ENCODE results near the gene LILRB5. TPM values are rescaled to one million over a fixed set of nuclear protein-coding genes. Genes with fewer than 3 reads are reported as not detected.
"Not testable (repeated sequence)": the region's sequence is repeated elsewhere in the genome, so short reads cannot be mapped to it uniquely, and the experiment has no call there.

The LILRB5 gene
- total and polyA plus RNA-seq, 10 donors: 3.8 to 112 (median 63.7) TPM

DNA sequence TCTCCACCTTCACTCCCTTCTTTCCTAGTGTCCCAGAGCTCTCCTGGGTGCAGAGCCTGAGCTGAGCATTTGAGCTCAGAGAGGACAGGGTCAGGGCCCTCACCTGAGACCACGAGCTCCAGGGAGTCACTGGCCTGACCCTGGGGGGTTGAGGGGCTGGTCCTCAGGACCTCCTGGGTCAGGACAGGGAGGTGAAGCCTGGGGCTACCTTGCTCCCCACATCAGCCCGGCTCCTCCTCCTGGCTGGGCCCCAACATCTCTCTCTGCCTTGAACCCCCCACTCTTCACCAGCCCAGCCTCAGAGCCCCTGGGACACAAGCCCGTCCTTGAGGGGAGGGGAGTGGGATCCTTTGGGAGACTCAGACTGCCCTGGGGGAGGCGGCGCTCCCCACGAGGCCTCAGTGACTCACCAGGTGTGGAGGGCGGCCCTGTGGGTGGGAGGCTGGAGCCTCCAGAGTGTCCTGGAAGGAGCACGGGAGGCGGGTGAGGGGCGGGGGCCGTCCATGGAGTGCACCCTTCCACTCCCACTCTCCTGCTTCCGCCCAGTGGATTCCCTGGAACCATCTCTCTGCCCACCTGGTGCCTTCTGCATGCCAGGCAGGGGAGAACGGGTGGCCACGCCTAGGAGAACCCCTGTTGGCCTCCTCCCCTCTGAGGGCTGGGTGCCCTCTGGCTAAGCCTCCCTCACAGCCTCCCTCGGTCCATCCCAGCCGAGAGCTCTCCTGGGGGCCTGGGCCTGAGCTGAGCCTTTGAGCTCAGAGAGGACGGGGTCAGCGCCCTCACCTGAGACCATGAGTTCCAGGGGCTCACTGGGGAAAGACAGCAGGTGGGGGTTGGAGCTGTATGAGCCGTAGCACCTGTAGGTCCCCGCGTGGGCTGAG is 17.3 kb downstream of the LILRB5 start:
- Histone ChIP-seq H3K27ac (peak overlapping the region in 2 of 8 donors; percentile 33 to 55), H3K27me3 (replicated peaks in 1 of 7) (peaks cover 0 to 12% (median 0%) of the 10 kb centered on the region in 7 donors), H3K36me3 (peaks cover 0 to 51% (median 0%) of the 10 kb centered on the region in 6 donors), H3K4me3 (peak overlapping the region in 1 of 8 donors; percentile 27)
- 70 to 83% (median 82%) methylated on average over 9 to 16 of the region's 21 CpGs for WGBS, 5 donors
- H3K9me3 ChIP-seq; intact Hi-C loops (cut with DNase I; ENCODE audit: low total_unique reads); H3K4me1 ChIP-seq: not testable (repeated sequence)
- DNase-seq: peak; percentile 63

DNA sequence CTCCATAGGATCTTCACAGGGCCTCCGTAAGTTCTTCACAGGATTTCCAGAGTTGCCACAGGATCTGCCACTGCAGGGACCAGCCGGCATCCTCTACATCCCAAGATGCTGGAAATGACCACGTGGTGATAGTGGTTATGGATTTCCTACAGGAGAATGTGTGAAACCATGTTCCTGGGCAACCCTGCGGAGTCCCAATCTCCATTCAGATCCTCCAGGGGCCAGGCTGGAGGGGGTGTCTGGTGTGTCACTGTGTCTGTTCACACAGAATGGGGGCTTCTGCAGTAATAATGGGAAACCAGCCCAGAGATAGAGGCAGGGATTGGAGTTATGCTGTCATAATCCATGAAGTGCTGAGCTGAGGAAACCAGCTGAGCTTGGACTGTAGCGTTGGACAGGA is 23.1 kb downstream of the LILRB5 start:
- peak; percentile 19 for DNase-seq

DNA sequence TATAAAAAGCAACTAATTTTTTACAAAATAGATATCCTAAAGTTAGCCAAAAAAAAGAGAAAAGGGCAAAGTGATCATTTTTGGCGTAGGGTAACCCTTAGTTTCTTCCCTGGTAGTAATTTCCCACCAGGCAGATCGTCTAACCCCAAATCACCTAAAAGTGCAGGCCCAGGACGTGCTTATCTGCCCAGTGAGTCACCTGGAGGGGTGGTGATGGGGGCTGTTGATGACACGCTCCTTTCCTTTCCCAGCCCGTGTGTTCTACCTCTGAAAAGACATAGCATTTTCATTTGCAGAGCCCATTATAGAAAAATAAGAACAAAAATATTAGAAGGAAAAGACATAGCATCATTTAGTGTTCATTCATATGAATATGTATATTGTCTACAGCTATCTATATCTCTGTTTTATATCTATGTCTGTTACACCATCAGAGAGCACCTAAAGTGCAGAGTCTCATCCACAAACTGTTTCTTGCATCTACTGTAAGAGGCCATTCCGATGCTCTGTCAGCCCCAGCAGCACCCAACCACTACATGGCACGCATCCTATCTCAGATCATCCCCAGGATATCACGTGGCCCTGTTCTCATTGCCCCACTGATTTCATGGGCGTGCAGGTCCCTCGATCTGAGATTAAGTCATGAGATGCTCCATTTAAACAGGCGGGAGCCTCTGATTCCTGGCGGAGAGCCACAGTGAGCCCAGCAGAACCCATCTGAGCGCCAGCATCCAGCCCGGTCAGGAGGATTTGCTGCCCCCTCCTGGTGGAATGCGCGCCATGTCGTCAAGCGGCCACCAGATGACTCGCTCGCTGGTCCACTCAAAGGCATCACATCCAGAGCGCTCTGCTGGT is 25.8 kb downstream of the LILRB5 start:
- Histone ChIP-seq H3K4me1 (peaks cover 0 to 14% (median 7%) of the 10 kb centered on the region in 6 donors), H3K4me3 (no peak overlapping the region), H3K27me3 (replicated peaks in 1 of 7) (peaks cover 0 to 21% (median 0%) of the 10 kb centered on the region in 7 donors), H3K36me3 (peaks cover 0 to 9% (median 0%) of the 10 kb centered on the region in 6 donors), H3K9me3 (no peaks in the 10 kb centered on the region), H3K27ac (peak overlapping the region in 1 of 8 donors; percentile 47)
- DNase-seq: peak; percentile 96
- 24 to 29% (median 26%) methylated on average over 21 of the region's 21 CpGs for WGBS, 5 donors
- TF ChIP-seq POLR2AphosphoS5 (IDR thresholded peaks at IDR 0.05): peak; percentile 71 to 83 (median 77)
- TF ChIP-seq, protein P1, sequence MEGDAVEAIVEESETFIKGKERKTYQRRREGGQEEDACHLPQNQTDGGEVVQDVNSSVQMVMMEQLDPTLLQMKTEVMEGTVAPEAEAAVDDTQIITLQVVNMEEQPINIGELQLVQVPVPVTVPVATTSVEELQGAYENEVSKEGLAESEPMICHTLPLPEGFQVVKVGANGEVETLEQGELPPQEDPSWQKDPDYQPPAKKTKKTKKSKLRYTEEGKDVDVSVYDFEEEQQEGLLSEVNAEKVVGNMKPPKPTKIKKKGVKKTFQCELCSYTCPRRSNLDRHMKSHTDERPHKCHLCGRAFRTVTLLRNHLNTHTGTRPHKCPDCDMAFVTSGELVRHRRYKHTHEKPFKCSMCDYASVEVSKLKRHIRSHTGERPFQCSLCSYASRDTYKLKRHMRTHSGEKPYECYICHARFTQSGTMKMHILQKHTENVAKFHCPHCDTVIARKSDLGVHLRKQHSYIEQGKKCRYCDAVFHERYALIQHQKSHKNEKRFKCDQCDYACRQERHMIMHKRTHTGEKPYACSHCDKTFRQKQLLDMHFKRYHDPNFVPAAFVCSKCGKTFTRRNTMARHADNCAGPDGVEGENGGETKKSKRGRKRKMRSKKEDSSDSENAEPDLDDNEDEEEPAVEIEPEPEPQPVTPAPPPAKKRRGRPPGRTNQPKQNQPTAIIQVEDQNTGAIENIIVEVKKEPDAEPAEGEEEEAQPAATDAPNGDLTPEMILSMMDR (IDR thresholded peaks at IDR 0.05 in 8 of 11, conservative IDR thresholded peaks at IDR 0.05 in 3 of 11): peak; percentile 89 to 98 (median 94)
- TF ChIP-seq POLR2A (IDR thresholded peaks at IDR 0.05): no peak
- intact Hi-C loops (cut with DNase I; ENCODE audit: low total_unique reads): loop anchor here (5.0 kb wide), 1 partner anchor 64 kb away; no protein-coding TSS in a partner anchor

More for the DNA sequence above, 23.1 kb downstream of the LILRB5 start:
- TF ChIP-seq, protein P1 (IDR thresholded peaks at IDR 0.05 in 8 of 11, conservative IDR thresholded peaks at IDR 0.05 in 3 of 11): no peak
- no peak for TF ChIP-seq POLR2AphosphoS5 (IDR thresholded peaks at IDR 0.05)
- no peak for TF ChIP-seq POLR2A (IDR thresholded peaks at IDR 0.05)
- H3K4me3 ChIP-seq: no peak overlapping the region
- H3K27ac ChIP-seq: peak overlapping the region in 2 of 8 donors; percentile 13 to 39
- H3K4me1 ChIP-seq: peaks cover 0 to 14% (median 7%) of the 10 kb centered on the region in 6 donors
- 3 to 82% (median 81%) methylated on average over 5 of the region's 5 CpGs for WGBS, 5 donors
- H3K36me3 ChIP-seq: peaks cover 0 to 34% (median 0%) of the 10 kb centered on the region in 6 donors
- no peaks in the 10 kb centered on the region for H3K9me3 ChIP-seq
- intact Hi-C loops (cut with DNase I; ENCODE audit: low total_unique reads): loop anchor here (5.0 kb wide), 1 partner anchor 67 kb away; no protein-coding TSS in a partner anchor
- peaks cover 0 to 22% (median 0%) of the 10 kb centered on the region in 7 donors for H3K27me3 ChIP-seq (replicated peaks in 1 of 7)

DNA sequence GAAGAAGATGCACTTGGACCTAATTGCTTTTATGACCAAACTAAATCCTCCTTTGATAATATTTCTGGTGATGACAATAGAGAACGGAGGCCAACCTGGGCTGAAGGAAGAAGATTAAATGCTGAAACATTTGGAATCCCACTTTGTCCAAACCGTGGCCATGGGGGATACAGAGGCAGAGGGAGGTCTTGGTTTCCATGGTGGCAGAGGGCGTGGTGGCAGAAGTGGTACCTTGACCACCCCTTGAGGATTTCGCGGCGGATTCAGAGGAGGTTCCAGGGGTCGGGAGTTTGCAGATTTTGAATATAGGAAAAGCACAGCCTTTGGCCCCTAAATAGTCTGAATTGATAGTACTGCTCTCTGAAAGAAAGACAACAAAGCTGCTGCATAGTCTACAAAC is 27.0 kb downstream of the LILRB5 start:
- intact Hi-C loops (cut with DNase I; ENCODE audit: low total_unique reads): loop anchor here (5.0 kb wide), 1 partner anchor 63 kb away; no protein-coding TSS in a partner anchor
- DNase-seq: peak; percentile 28
- WGBS, 5 donors: 80 to 90% (median 84%) methylated on average over 7 of the region's 7 CpGs
- Histone ChIP-seq H3K9me3 (no peaks in the 10 kb centered on the region), H3K27ac (no peak overlapping the region), H3K4me3 (no peak overlapping the region), H3K4me1 (peaks cover 0 to 14% (median 7%) of the 10 kb centered on the region in 6 donors), H3K36me3 (no peaks in the 10 kb centered on the region), H3K27me3 (replicated peaks in 1 of 7) (peaks cover 0 to 21% (median 0%) of the 10 kb centered on the region in 7 donors)
- TF ChIP-seq POLR2AphosphoS5 (IDR thresholded peaks at IDR 0.05): no peak
- TF ChIP-seq POLR2A (IDR thresholded peaks at IDR 0.05): no peak
- TF ChIP-seq, protein P1 (IDR thresholded peaks at IDR 0.05 in 8 of 11, conservative IDR thresholded peaks at IDR 0.05 in 3 of 11): no peak

Measured in spleen (tissue), 11 donors.